GM18858 (cell line): ENCODE results near the gene SNAI3.
A peak's percentile ranks its signal among the peaks of the same experiment; 100 is the strongest.

Source experiments
- ATAC-seq: cut with Tn5 transposase; IDR thresholded peaks from one replicate; pipeline ENCODE4 v1.9.1; 2021; ENCODE audit not compliant: unreplicated experiment

SNAI3 gene

DNA sequence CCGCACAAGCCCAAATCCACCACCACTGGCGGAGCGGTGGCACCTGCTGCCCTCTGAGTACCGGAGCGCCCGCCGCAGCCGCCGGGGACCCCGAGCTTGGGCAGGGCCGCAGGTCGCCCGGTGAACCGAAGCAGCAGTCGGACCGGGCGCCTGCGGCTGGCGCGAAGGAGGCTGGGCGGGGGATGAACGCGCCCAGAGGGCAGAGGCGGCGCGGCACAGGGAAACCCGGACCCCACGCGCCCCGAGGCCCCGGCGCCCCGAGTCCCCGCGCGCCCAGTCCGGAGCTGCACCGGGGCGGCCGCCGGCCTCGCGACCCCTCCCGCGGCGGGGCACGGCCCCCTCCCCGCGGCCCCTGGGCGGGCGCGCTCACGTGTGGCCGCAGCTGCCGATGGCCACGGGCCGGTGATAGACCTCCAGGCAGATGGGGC is 19.5 kb upstream of the SNAI3 start:
- peak; percentile 2 for ATAC-seq

DNA sequence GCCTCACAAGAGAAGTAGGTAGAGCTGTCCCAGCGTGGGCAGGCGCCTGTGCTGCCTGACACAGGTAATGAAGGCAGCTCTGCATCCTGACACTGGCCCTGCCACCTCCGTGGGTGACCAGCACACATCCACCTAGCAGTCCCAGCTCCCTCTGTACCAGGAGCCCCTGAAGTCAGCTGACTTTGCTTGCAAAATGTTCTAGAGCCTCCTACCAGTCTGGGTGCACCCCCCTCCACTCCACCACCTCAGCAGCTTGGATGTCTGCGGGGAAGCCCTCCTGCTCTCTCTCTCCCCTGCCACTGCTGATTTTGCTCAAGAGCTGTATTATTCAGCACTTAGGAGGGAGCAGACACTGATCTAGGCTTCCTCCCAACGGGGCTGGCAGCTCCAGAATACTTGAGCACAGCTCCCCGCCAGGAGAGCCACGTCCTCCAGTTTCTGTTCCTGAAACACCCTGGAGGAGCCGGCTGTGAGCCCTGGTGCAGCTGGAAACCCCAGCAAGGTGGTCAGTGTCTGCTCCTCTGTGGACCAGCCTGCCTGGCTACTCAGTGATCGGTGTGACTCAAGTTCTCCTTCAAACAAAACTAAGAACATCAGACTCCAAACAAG is 18.9 kb upstream of the SNAI3 start:
- no peak for ATAC-seq

DNA sequence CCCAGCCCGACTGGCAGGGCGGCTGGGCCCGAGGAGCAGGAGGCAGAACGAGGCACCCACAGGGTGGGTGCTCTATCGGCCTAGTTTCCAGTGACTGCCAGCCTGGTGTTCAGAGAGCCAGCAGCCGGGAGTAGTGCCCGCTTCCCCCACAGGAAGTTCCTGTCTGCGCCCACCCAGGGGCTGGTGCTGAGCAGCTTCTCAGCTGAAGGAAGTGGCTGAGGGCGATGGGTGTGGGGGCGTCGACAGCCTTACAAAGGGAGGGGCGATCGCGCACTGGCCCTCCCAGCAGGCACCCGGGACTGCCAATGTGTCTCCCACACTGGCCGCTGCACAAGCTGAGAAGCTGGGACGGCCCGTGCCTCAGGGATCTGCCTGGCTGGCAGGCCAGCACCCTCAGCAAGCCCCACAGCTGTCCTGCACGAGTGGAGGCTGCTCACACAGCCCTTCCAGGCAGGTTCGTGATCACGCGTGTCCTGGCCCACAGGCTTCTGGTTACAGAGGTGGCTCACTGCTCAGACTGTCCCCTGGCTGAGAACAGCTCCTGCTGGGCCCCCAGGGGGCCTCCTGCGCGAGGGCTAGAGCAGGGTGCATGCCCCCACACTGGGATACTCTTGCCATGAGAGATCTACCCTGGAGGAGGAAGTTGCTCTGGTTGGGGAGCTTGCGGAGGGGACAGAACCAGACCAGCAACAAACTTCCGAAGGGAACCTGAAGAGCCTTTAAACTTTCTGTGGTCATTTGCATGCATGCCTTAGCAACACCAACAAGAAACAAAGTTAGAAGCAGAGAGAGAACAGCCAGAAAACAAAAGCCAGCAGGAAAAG is 17.4 kb upstream of the SNAI3 start:
- ATAC-seq: no peak

DNA sequence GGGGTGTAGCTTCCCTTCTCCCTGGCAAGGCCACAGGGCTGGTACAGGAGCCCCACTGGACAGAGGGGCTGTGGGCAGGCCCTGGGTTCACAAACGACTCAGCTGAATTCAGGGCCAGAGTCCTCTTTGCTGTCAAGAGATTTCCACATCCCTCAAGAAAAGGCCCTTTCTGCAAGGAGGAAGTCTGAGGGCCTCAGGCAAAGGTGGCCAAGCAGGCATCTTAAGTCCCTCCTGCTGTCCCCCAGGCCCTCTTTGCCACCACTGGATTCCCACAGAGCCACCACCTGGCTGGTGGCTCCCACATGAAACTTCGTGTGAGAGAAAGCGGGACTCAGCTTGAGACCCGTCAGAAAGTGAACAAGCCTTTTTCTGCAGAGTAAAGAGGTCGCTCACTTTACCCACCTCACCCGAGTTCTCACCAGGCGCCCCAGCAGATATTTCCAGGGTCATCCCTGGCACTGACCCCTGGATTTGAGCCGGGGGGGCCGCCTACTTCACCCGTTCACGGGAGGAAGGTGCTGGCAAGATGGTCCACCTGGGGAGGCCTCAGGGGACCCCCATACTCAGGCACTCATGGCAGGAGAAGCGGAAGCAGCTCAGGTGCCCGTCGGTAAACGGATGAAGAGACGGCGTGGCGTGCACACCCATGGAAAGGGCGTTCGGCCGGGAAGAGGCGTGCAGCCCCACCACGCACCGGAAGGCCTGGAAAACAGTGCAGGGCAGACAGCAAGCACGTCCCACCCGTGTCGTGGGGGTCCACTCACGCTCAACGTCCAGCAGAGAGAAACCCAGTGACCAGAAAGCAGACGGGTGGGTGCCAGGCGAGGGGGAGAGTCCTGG is 16.3 kb upstream of the SNAI3 start:
- ATAC-seq: no peak

DNA sequence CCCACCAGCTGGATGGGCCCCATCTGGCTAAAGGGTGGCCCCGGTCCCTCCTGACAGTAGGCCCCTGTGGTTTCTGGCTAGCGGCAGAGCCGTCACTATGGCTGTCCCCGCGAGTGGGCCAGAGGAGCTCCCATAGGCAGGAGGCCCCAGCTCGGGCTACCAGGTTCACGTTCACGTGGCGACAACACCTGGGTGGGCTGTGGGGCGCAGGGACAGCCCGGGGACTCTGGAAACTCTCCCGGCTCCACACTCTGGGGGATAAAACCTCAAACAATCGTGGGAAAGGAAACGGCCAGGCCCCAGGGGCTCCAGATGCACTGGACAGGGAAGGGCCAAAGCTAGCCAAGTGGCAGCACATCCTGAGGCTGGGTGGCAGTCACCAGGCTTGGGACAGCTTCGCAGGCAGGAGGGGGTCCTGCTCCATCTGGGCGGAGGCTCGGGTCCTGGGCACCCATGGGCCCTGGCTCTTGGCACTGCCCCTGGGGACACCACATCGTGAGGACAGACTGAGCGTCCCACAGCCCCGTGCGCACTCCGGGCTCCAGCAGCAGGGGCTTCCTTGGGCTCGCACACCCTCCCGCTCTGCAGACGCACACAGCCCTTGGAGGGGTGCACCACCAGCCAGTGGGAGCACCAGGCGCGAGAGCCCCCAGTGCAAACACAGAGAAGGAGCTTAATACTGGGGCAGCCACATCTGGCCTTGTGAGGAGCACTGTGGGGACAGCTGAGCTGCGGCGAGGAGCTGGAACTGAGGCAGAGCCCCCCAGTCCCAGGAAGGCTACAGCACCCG is 15.5 kb upstream of the SNAI3 start:
- no peak for ATAC-seq

DNA sequence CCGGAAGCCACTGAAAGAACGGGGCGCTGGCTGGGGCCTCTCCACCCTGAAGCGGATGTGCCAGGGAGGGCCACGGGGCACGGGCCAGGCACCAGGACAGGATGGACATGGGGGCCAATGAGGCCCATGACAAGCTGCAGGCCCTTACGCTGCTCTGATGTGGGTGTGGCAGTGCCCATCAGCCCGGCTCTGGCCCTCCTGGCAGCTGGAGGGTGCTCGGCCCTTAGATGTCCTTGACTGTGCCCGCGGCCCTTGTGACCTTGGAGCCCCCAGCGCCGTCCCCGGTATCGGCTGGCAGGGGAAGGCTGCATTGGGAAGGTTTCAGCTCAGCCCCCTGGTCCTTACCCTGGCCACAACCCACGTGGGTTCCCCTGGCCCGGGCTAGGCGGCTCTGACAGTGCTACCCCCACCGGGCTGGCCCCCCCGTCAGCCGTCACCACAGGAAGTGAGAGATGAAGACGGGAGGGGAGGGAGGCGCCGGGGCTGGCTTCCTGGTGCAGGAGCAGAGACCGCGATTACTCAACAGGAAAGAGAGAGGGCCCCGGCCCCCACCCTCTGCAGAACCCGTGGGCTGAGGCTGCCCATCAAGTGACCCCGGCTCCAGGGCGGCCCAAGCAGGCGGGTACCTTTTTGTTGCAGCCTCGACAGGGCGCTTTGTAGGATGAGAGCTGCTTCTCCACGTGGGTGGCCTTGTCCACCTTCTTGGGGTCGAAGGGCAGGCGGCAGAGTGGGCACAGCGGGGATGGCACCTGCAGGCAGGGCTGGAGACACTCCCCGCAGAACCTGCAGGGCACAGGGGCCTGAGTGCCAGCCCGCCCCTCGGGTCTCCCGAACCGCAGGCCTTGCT is 14.6 kb upstream of the SNAI3 start:
- no peak for ATAC-seq

DNA sequence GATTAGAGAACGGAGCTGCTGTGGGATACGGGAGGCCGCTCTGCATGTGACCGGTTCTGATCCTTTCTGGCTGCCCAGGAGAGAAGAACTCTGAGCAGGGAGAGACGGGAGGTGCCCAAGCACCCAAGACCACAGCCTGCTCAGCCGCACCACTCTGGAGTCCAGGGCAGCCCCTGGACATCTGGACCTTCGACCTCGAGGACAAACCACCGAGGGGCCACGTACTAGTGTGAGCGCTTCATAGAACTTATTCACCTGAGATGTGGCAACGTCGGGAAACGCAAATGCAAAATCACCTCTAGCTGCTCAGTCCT is 14.0 kb upstream of the SNAI3 start:
- ATAC-seq: no peak

DNA sequence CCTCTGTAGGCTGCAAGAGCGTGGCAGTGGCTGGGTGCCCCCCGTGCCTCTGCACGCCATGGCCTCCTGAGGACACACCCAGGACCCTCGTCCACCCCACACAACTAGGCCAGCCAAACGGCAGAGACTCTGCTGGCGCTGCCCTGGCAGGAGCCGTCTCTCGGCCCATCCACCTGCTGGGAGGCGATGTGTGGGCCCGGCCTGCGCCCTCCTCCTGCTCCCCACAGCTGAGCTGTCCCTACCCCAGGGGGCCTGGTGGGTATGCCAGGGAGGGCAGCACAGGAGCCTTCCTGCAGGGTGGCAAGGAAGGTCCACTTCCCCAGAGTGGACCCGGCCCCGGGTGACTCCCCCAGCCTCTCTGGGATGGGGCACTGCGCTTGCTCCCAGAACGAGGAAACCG is 12.9 kb upstream of the SNAI3 start:
- no peak for ATAC-seq

DNA sequence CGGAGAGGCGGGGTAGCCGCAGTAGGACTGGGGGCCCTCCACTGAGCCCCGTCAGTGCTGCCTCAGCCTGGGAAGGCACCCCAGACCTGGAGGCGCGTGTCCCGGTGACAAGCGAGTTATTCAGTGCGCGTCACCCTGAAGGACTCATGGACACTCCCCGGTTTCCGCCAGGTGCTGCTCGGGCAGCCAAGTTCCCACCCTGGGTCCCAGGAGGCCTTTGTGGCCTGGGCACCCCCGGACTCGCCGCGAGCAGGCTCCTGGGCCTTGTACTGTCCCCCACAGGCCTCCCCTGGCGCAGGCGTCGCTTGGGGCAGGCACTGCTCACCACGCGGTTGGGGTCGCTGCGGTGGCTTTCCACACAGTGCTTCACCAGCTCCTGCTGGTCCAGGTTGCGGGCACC is 12.3 kb upstream of the SNAI3 start:
- no peak for ATAC-seq

DNA sequence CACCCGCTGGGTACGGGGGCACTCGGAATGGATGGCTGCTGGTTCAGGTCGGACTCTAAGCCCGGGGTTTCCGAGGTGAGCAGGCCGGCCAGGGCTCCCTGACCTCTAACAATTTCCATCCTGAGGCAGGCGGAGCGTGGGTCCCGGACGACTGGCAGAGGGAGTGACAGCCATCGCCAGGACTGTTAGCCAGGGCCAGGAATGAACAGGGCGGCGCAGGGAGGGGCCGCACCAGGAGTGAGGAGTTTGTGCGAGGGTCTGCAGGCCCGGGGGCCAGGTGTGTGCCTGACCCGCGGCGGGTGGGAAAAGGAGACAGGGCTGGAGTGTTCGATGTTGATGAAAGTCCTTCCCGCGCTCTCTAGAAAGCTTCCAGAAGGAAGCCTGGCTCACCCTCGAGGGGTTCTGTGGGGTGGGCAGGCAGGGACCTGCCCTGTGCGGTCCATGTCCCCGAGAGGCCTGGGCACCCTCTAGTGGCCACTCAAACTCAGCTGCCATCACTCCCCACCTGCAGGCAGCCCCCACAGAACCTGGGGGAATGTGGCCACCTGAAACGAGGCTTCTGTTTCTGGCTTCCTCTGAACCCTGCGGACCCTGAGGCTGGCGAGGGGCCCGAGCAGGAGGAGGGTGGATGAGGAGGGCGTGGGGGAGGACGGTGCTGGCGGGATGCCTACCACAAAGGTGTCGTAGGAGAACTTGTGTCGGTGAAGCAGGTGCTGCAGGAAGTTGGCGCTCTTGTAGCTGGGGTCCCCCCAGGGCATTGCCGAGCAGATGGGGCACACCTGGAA is 11.7 kb upstream of the SNAI3 start:
- no peak for ATAC-seq

DNA sequence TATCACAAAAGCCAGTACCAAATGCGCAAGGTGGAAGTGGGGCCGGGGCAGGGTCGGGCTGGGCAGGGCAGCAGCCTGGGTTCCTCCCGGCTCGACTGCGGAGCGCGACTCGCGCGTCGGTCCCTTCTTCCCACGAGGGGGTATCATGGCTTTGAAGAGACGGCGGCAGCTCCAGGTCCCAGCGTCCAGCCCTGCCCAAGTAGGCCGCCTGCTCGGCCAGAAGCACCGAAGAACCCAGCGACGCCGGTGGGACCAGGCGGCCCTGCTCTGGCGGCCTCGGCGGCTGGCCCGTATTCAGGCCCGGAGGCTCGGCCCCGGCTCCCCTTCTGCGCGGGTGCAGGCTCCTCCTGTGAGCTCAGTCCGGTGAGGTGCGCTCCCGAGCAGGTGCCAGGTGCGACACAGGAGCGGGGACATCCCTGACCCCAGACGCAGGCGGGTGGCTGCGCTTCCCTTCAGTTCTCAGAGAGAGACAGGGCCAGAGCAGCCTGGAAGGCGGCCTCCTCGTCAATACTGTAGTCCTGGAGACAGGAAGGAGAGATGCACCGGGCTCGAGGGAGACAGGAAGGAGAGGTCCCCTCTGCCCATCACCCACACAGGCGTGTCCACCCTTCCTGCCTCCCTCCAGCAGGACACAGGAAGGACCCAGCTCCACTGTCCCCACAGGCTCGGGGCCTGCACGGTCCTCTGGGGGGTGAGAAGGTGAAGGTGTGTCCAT is 11.0 kb upstream of the SNAI3 start:
- ATAC-seq: no peak

DNA sequence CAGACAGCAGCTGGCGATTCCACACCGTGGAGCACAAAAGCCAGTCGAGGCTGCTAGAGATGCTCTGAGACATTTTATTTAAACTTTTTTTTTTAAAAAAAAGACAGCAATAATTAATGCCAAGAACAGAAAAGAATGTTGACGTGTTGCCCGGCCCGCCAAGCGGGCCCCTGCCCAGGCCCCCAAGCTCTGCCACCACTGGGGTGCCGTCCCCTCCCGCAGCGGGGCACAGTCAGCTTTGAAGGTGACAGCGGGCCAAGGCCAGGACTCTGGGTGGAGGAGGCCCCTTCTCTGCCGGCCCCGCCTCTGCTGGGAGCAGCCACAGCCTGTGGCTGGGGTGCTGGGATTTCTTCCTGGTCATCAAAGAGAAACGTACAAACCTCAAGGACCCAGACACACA is 10.1 kb upstream of the SNAI3 start:
- no peak for ATAC-seq

DNA sequence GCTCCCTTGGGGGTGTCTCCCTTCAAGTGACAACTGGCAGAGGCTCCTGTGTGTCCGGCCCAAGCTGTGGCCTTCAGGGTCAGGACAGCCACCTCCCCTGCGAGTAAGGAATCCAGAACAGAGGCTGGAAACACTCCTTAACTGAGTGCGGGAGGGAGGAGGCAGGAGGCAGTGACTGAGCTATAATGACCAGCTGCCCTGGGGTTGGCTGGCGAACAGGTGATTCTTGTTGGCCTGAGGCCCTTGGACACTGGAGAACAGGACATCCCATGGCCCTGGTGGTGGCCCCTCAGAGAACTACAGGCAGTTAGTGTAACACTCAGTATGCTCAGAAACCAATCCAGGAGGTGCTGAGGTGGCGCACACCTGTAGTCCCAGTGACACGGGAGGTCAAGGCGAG is 9.4 kb upstream of the SNAI3 start:
- no peak for ATAC-seq

DNA sequence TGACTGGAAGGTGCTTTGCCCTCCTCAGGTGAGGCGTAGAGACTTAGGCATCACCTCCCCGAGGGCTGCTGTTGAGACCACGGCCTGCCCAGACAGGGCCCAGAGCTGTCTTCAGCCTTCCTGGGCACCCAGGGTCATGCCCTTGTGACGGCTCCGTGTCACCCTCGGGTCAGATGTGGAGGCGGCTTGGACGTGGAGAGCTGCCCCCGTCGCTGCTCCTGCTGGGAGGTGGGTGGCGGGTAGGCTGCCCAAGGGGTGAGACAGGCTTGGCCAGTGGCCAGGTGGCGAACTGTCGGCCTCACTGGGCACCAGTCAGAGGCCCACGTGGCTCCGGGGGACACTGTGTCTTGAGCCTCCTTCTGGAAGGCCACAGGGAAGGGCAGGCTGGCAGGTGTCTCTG is 8.9 kb upstream of the SNAI3 start:
- no peak for ATAC-seq

DNA sequence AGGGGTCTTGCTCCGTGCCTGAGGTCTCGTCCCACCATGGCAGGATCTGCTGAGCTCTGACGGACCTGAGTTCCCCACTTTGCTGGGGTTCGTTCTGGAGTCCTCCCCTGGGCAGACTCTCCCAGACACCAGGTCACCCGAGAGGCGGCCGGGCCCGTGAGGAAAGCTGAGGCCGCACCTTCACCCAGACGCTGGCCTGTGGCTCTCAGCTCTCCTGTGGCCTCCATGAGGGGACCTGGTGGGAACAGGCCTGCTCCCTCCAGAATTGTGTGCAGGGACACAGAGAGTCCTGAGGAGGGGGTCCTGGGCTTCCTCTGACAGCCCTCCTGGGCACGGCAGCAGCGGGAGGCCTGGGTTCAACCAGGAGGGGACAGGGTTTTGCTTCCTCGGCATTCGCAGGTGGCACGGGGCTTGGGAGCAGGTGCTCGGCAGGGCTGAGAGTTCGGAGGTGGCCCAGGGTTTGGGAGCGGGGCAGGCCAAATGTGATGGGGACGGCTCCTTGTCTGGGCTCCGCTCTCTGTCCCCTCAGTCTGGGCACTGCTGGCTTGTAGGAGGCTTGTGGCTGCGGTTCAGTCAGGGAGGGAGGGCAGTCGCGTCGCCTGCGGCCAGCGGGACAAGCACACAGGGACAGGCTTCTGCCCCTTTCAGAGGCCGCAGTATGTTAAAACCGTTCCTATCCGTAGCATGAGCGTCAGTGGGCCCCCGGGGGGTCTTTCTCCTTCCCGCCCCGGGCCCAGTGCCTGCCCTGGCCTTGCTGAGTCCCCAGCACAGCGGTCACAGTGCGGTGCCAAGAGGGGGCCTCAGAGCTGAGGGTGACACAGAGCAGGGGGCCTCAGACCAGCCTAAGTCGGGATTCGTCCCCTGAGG is 8.1 kb upstream of the SNAI3 start:
- no peak for ATAC-seq

DNA sequence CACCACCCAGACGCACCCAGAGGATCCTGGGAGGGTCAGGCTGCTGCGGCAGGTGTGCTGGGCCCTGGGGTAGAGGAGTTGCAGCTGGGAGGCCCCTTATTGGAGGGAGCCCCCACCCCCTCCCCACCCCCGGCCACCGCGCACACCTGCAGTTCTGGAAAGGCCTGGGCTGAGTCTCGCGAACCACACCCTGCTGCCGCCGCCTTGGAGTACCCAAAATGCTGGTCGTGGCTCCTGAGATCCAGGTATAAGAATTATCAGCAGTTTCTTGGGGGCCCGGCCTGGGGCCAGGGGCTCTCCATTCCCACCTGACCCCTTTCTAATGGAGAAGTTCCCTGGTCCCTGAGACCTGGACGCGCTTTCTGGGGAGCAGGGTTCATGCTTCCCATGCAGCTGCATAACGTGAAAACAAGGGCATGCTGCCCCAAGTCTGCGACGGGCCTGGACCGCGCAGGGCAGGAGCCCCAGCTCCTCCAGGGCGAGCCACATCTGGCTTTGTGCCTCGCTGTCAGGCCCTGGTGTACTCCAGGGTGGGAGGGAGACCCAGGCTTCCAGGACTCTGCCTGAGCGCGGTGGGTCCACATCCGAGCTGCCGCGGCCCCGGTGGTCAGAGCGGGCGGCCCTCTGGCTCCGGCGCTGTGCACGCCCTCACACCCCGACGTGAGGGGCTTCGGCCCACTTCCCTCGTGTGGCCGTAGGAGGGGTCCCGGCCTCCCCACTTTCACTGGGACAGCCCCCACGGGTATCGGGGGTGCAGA is 7.3 kb upstream of the SNAI3 start:
- ATAC-seq: no peak

DNA sequence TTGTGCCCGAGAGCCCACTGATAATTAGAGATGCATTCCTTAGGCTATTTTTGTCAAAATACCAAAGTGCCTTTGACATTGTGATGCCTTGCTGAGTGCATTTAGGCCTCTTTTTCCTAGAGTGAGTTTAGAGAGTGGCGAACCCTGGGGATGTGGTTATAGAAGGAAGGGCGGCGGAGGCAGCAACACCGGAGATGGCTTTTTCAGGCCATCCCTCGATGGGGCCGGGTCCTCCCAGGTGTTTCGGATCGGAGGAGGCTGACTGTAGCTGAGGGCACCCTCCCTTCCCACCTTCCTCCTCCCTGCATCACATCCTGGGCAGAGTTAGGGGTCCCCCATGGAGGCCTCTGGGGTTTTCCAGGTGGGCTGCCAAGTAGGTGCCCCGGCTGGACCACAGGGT is 6.6 kb upstream of the SNAI3 start:
- no peak for ATAC-seq
